NCI-H128 (cell line): ENCODE measurements around the gene CNTNAP1.
A peak's percentile ranks its signal among the peaks of the same experiment; 100 is the strongest.
"Not testable (repeated sequence)": the region's sequence is repeated elsewhere in the genome, so short reads cannot be mapped to it uniquely, and the experiment has no call there.

ENCODE experiments used
- DNase-seq: peaks from one replicate; lab custom pipeline; 2025; ENCODE audit not compliant: unreplicated experiment; lab: John Stamatoyannopoulos, UW

Gene CNTNAP1

DNA sequence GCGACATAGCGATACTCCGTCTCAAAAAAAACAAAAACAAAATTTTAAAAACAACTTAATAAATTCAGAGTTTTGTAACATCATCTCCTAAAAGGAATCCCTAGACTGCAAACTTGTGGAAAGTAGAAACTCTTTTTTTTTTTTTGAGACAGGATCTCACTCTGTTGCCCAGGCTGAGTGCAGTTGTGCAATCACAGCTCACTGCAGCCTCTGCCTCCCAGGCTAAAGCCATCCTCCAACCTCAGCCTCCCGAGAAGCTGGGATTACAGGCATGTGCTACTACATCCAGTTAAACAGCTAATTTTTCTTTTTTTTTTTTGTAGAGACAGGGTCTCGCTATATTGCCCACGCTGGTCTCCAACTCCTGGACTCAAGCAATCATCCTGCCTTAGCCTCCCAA is 42.8 kb downstream of the CNTNAP1 start:
- no peak for DNase-seq

DNA sequence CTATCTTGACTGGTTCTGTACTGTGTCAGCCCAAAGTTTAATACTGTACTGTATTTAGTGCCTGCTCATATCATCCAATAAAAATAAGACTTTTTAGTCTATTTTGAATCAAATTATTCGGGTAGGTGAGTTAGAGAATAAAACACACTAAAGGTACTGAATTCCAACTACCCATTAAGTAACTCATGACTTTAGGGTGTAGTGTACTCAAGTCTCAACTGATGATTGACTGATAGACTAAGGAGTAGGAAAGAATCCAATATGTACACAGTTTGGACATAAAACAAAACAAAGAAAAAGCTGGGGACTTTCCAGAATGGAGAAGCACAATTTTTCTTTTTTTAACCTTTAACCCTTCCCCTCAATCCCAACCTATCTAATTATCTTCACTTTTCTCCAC is 58.4 kb downstream of the CNTNAP1 start:
- DNase-seq = no peak

DNA sequence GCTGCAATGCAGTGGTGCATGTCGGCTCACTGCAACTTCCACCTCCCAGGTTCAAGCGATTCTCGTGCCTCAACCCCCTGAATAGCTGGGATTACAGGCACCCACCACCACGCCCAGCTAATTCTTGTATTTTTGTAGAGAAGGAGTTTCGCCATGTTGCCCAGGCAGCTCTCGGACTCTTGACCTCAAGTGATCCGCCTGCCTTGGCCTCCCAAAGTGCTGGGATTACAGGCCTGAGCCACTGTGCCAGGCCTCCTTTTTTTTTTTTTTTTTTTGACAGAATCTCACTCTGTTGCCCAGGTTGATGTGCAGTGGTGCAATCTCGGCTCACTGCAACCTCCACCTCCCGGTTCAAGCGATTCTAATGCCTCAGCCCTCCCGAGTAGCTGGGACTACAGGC is 60.6 kb downstream of the CNTNAP1 start:
- DNase-seq = not testable (repeated sequence)

DNA sequence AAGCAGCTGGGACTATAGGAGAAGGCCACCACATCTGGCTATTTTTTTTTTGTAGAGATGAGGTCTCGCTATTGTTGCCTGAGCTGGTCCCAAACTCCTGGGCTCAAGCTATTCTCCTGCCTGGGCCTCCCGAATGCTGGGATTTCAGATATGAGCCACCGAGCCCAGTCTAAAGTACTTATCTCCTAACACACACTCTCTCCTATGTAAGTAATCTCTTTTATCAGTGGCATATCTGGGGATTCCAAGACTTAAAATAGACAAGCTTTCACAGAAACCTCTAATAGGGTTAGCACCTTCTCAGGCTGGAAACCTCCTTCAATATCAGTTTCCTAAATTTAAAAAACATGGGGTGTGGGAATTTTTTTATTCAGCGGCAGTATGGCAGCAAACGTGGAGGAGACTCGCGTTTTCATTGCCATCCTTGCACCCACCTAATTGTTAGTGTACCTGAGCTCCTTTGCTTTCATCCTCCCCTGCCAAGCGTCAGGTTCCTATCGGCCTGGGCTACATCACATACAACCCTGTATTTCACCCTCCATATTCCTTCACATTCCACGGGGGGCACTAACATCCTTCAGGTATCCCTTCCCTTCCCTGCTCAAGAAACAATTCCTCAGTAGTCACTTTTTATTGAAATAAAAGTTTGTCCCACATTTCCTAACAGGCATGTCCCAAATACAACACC is 61.4 kb downstream of the CNTNAP1 start:
- DNase-seq = no peak

DNA sequence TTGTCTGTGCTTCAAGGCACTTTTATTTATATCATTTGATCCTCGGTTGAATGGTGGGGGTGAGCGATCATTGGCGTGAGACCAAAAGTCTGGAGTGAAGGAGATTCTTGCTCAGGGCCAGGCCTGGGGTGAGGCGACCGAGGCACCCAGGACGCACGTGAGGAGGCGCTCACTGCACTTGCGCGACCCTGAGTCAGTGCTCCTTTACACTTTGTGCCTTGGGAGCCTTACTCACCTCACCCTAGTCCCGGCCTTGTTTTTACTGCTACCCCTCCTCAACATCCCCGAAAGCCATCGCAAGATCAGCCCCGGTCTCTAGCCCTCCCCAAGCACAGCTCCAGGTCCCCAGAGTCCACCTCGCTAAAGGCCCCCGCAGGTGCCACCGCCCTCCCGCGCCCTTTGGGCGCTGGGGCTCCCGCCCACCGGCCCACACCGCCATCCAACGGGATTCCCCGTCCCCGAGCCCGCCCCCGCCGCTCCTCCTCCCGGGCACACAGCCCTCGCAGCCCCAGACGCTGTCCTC is 62.0 kb downstream of the CNTNAP1 start:
- no peak for DNase-seq

DNA sequence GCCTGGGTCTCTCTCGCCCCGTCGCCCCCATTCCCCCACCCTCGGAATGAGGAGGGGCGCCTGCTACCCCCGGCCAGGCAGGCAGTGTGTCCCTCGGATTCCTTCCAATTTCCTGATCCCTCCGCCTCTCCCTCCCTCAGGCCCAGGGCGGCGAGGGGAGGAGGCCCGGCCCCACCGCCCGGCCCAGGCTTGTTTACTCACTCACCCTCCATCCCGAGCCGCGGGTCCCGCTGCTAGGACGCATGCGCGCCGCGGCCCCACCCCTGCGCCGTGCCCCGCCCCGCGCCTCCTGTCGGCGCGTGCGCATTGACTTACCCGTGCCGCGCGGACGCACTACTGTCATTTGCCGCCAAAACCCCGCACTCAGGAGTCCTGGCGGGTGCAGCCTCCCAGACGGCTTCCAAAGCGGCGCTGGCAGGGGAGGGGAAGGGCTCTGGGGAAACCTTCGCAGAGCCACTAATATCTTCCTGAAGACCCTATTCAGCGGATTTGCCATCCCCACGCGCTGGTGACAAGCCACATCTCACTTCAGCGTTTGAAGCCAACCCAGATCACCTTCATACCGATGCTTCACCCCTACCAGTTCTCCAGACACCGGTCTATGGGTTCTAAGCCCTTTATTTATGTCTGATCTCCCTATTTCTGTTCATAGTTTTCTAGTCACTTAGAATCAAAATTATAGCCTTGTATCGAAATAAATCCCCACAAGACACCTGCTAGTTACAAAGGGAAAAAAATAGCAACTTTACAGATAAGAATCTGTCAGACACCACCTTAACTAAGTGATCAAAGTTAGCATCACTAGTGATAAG is 62.7 kb downstream of the CNTNAP1 start, which contains the start of gene EZH1:
Gene EZH1, minus strand, starts transcription at position 235 of the 812 bp plus-strand sequence. CDS start 16,099 bp downstream, outside the sequence.
- peak; percentile 75 for DNase-seq

DNA sequence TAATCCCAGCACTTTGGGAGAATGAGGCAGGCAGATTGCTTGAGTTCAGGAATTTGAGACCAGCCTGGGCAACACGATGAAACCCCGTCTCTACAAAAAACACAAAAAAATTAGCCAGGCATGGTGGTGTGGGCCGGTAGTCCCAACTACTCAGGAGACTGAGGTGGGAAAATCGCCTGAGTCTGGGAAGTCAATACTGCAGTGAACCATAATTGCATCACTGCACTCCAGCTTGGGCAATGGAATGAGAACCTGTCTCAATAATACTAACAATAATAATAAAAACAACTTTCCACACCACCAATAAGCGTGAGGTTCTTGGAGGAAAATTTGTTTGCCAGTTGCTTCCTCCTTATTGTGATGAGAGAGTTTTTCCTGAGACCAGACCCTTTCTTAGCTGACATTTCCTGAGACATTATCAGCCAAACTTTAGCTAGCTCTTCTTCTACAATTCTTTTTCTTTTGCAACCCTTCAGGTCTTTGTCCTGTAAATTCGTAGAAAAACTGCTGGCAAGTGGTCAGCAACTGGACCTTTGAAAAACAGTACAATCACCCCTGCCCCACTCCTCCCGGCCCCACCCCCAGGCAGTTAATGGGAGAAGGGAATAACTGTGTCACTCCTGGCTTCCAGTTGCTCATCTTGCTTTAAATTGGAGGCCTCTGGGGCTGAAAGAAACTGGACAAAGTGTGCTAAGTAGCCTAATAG is 66.0 kb downstream of the CNTNAP1 start:
- DNase-seq = no peak

DNA sequence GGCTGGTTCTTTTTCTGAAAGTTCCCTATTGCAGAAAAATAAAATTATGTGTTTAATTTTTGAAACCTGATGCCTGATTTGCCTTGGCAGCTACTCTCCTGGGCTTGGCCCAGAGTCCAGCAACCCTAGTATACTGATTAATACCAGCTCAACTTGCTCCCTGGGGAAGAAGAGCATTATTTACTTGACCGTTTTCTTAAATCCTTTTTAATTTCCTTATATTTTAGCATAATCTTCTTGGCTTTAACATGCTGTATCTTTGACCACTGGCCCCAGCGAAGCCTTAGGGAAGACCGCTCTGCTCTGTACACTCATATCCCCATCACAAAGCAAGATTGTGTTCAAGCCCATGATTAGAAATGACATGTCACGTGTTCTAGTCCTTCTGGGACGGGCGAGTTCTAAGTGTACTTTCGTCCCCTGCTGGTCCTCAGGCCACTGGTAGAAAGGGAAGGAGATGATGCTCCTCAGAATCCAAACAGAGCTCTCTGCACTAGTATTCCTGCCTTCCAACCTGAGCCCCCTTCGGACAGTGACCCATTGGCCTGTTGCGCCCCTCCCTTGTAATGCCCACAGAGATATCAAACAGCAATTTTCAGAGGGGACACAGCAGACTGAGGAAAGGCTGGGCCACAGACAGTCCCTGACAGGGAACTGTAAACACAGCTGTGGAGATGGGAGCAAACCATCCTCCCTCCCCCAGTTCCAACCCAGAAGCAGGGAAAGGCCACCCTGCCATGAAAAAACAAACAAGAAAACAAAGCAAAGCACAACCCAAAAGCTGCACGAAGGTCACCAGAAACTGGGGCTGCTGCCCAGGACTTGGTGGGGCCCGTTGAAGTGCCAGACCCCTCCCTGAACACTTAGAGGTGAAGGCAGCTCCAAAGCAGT is 66.8 kb downstream of the CNTNAP1 start:
- DNase-seq = no peak
